HG03196 (cell line): ENCODE results near the gene LCOR.
"Not testable (repeated sequence)": the region's sequence is repeated elsewhere in the genome, so short reads cannot be mapped to it uniquely, and the experiment has no call there.

Source experiments
- ATAC-seq: cut with Tn5 transposase; IDR thresholded peaks from one replicate; pipeline ENCODE4 v1.9.1; 2021; ENCODE audit not compliant: unreplicated experiment

LCOR gene

GRCh38 chr10:96838529-96838928 lies 6.4 kb downstream of the LCOR start:
- no peak for ATAC-seq

GRCh38 chr10:96840841-96841518 lies 8.9 kb downstream of the LCOR start:
- ATAC-seq: no peak

- no peak for ATAC-seq
Measured at GRCh38 chr10:96842896-96843723, 11.0 kb downstream of the LCOR start.

- ATAC-seq: no peak
Measured at GRCh38 chr10:96843823-96844222, 11.7 kb downstream of the LCOR start.

GRCh38 chr10:96846395-96846794 lies 14.3 kb downstream of the LCOR start:
- ATAC-seq: no peak

- ATAC-seq: no peak
Measured at GRCh38 chr10:96846926-96847325, 14.8 kb downstream of the LCOR start.

- not testable (repeated sequence) for ATAC-seq
Measured at GRCh38 chr10:96847356-96847755, 15.3 kb downstream of the LCOR start.

- no peak for ATAC-seq
Measured at GRCh38 chr10:96850113-96850512, 18.0 kb downstream of the LCOR start.

- ATAC-seq: no peak
Measured at GRCh38 chr10:96850825-96851224, 18.7 kb downstream of the LCOR start.

- no peak for ATAC-seq
Measured at GRCh38 chr10:96851281-96851680, 19.2 kb downstream of the LCOR start.

GRCh38 chr10:96856317-96856716 lies 24.2 kb downstream of the LCOR start:
- no peak for ATAC-seq

- ATAC-seq: no peak
Measured at GRCh38 chr10:96857301-96858012, 25.4 kb downstream of the LCOR start.

GRCh38 chr10:96858038-96858705 lies 26.1 kb downstream of the LCOR start:
- ATAC-seq: no peak

GRCh38 chr10:96858706-96859050 lies 26.6 kb downstream of the LCOR start:
- ATAC-seq: no peak

GRCh38 chr10:96860631-96861277 lies 28.7 kb downstream of the LCOR start:
- no peak for ATAC-seq

GRCh38 chr10:96863922-96864543 lies 31.9 kb downstream of the LCOR start:
- peak; percentile 67 for ATAC-seq

- no peak for ATAC-seq
Measured at GRCh38 chr10:96873086-96873485, 41.0 kb downstream of the LCOR start.

- no peak for ATAC-seq
Measured at GRCh38 chr10:96873756-96874467, 41.8 kb downstream of the LCOR start.

- ATAC-seq: no peak
Measured at GRCh38 chr10:96878057-96878456, 46.0 kb downstream of the LCOR start.

GRCh38 chr10:96880575-96880974 lies 48.5 kb downstream of the LCOR start:
- no peak for ATAC-seq
